ENCODE data around the gene TBC1D2.

DNA sequence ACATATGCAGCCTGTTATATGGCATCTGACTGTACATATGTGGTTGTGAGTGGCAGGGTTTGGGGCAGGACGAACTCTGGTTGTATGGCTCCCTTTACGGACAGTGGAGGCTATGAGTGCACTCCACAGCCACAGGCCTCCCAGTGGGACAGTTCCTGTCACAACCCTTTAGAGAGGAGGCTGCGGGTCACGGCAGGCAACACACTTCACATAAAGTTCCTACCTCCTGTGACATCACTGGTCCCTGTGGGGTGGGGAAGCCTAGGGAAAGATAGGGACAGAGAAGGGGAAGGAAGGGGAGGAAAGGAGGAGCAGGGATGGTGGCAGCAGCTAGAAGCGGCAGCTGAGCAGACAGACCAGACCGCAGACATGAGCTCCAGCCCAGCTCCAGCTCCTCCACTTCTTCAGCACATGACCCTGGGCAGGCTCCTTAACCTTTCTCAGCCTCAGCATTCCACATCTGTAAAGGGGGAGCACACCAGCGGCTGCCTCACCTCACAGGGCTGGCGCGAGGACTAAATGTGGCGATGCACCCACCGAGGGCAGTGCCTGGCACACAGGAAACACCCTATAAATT, 35.6 kb downstream of the TBC1D2 start:
- TF ChIP-seq GATA2 (IDR thresholded peaks at IDR 0.05; ENCODE audit: low read depth, low read length) (no peak), GATA3 (IDR thresholded peaks at IDR 0.05; ENCODE audit: low read depth, low read length) (no peak)
